ENCODE measurements around the gene FASTKD3. TPM values are rescaled to one million over a fixed set of nuclear protein-coding genes. Genes with fewer than 3 reads are reported as not detected.

Gene FASTKD3
- total and polyA plus RNA-seq, 2 donors (not counting 3 experiments of a cell fraction or from before 2014, with no cell fraction given), result 5.5 to 9.6 TPM

DNA sequence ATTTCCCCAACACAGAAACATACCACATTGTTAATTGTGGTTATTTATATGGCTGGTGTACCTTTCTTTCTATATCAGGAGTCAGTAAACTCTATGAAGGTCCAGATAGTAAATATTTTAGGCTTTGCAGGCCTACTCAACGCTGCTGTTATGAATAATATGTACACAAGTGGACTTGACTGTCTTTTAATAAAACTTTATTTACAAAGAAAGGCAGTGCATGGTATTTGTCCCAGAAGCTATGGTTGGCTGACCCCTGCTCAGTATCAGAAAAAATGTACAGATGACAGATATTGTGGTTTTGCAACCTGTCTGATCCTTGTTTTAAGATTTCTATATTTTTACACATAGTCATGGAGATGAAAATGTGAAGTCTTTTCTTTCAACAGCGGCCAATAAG lies 5.8 kb upstream of the FASTKD3 start:
- Histone ChIP-seq H3K36me3 (ENCODE audit: control insufficient read depth in 2 of 2, extremely low read depth in 1 of 2, insufficient read depth in 2 of 2, low read length in 2 of 2) (peaks cover 12 to 15% of the 10 kb centered on the region in 2 experiments), H3K4me3 (replicated peaks in 1 of 3; ENCODE audit: insufficient read depth in 1 of 3, low read depth in 1 of 3, low read length in 3 of 3) (no peak overlapping the region), H3K4me1 (ENCODE audit: control insufficient read depth, extremely low read depth, insufficient read depth, low read length) (peaks cover 9% of the 10 kb centered on the region), H2AFZ (ENCODE audit: low read depth, low read length) (no peak overlapping the region), H4K20me1 (replicated peaks; ENCODE audit: control insufficient read depth, extremely low read depth, insufficient read depth, low read length) (no peaks in the 10 kb centered on the region), H3K27ac (ENCODE audit: insufficient read depth, low read depth, low read length) (no peak overlapping the region), H3K4me2 (ENCODE audit: insufficient read depth, low read length) (no peak overlapping the region), H3K27me3 (ENCODE audit: control insufficient read depth in 2 of 2, insufficient read depth in 2 of 2, low read length in 2 of 2) (no peaks in the 10 kb centered on the region), H3K9ac (replicated peaks; ENCODE audit: extremely low read depth, insufficient read depth, low read length) (no peak overlapping the region), H3K9me3 (replicated peaks; ENCODE audit: control insufficient read depth, insufficient read depth, low read length) (no peaks in the 10 kb centered on the region), H3K79me2 (ENCODE audit: control insufficient read depth, insufficient read depth, low read length) (peaks cover 47% of the 10 kb centered on the region), H3K9me1 (replicated peaks; ENCODE audit: control insufficient read depth, extremely low read depth, insufficient read depth, low read length) (no peaks in the 10 kb centered on the region)
- POLR2A ChIA-PET, result no interaction called here
- TF ChIP-seq, protein P1, sequence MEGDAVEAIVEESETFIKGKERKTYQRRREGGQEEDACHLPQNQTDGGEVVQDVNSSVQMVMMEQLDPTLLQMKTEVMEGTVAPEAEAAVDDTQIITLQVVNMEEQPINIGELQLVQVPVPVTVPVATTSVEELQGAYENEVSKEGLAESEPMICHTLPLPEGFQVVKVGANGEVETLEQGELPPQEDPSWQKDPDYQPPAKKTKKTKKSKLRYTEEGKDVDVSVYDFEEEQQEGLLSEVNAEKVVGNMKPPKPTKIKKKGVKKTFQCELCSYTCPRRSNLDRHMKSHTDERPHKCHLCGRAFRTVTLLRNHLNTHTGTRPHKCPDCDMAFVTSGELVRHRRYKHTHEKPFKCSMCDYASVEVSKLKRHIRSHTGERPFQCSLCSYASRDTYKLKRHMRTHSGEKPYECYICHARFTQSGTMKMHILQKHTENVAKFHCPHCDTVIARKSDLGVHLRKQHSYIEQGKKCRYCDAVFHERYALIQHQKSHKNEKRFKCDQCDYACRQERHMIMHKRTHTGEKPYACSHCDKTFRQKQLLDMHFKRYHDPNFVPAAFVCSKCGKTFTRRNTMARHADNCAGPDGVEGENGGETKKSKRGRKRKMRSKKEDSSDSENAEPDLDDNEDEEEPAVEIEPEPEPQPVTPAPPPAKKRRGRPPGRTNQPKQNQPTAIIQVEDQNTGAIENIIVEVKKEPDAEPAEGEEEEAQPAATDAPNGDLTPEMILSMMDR (IDR thresholded peaks at IDR 0.05; ENCODE audit: extremely low read depth in 1 of 2, insufficient read depth in 1 of 2, low read depth in 1 of 2, low read length in 2 of 2), result no peak
- TF ChIP-seq EZH2 (IDR thresholded peaks at IDR 0.05; ENCODE audit: borderline replicate concordance, low read depth, low read length, severe bottlenecking) (no peak), POLR2A (IDR thresholded peaks at IDR 0.05; ENCODE audit: low read depth, low read length) (no peak), FOS (IDR thresholded peaks at IDR 0.05; ENCODE audit: borderline replicate concordance, insufficient read depth, low read length) (no peak), POLR2AphosphoS5 (IDR thresholded peaks at IDR 0.05; ENCODE audit: insufficient read depth, low read depth, low read length) (no peak), JUN (IDR thresholded peaks at IDR 0.05; ENCODE audit: borderline replicate concordance, insufficient read depth, insufficient read length, low read depth) (no peak), MYC (IDR thresholded peaks at IDR 0.05; ENCODE audit: low read depth, low read length) (no peak), GATA2 (IDR thresholded peaks at IDR 0.05; ENCODE audit: insufficient read depth, insufficient read length, low read depth, low read length) (no peak)
- TF ChIP-seq, protein P2, sequence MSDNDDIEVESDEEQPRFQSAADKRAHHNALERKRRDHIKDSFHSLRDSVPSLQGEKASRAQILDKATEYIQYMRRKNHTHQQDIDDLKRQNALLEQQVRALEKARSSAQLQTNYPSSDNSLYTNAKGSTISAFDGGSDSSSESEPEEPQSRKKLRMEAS (IDR thresholded peaks at IDR 0.05; ENCODE audit: insufficient read depth, insufficient read length), result no peak
- intact Hi-C loops (cut with micrococcal nuclease), result no loop called here
- CTCF ChIA-PET, result interaction anchor here (0.7 to 0.9 kb wide), 2 partner anchors 11 to 13 kb away, joined by 3 read pairs; no protein-coding TSS in a partner anchor
- no peak for DNase-seq (ENCODE audit: low read depth, low spot score)
- FAIRE-seq, result no peak
- dilution Hi-C loops (cut with MboI; ENCODE audit: extremely low pct_ligation_motif_present, low sequenced_read_pairs), result no loop called here
- no TSS peak for BruUV-seq (replicated peaks)
